Mesendoderm (in vitro differentiated cells): Measurements from ENCODE around the gene SPATA21.
"Not testable (repeated sequence)": the region's sequence is repeated elsewhere in the genome, so short reads cannot be mapped to it uniquely, and the experiment has no call there.

ENCODE experiments used
- DNase-seq: peaks from one replicate; pipeline ENCODE4 v3.0.0; 2013
- H2AK5ac ChIP-seq: 2 replicates; pipeline ENCODE4 v1.6.1; 2013; ENCODE audit warnings: low read length, inconsistent platforms
- H2BK120ac ChIP-seq: 2 replicates; pipeline ENCODE4 v1.6.1; 2013; ENCODE audit warnings: low read depth, mild to moderate bottlenecking, low read length, moderate library complexity, mixed read lengths
- H2BK15ac ChIP-seq: replicated peaks from 2 replicates; pipeline ENCODE4 v1.6.1; 2013; ENCODE audit warnings: low read depth, mild to moderate bottlenecking, moderate library complexity
- H2BK5ac ChIP-seq: 2 replicates; pipeline ENCODE4 v1.6.1; 2013; ENCODE audit warnings: low read length, inconsistent platforms
- H3K18ac ChIP-seq: 2 replicates; pipeline ENCODE4 v1.6.1; 2013; ENCODE audit warnings: mild to moderate bottlenecking, low read length, mixed read lengths
- H3K23ac ChIP-seq: one replicate; pipeline ENCODE4 v1.6.1; 2013; ENCODE audit warnings: low read length
- H3K27ac ChIP-seq: 2 replicates; pipeline ENCODE4 v1.5.1; 2013; ENCODE audit warnings: low read depth, mild to moderate bottlenecking, inconsistent platforms, low read length, moderate library complexity
- H3K27me3 ChIP-seq: 2 replicates; pipeline ENCODE4 v1.6.1; 2013; ENCODE audit warnings: low read length, control low read depth, mild to moderate bottlenecking, inconsistent platforms; ENCODE audit not compliant: insufficient read depth, poor library complexity
- H3K36me3 ChIP-seq: 2 replicates; pipeline ENCODE4 v1.6.1; 2013; ENCODE audit warnings: low read length, inconsistent platforms; ENCODE audit not compliant: control insufficient read depth, insufficient read depth
- H3K4ac ChIP-seq: one replicate; pipeline ENCODE4 v1.6.1; 2013; ENCODE audit warnings: low read depth, mild to moderate bottlenecking, low read length, moderate library complexity
- H3K4me1 ChIP-seq: 2 replicates; pipeline ENCODE4 v1.6.1; 2013; ENCODE audit warnings: low read depth, low read length, inconsistent platforms; ENCODE audit not compliant: control insufficient read depth
- H3K4me2 ChIP-seq: 2 replicates; pipeline ENCODE4 v1.6.1; 2013; ENCODE audit warnings: low read length
- H3K4me3 ChIP-seq: 2 replicates; pipeline ENCODE4 v1.5.1; 2013; ENCODE audit warnings: mild to moderate bottlenecking, low read length
- H3K56ac ChIP-seq: one replicate; pipeline ENCODE4 v1.6.1; 2013; ENCODE audit warnings: low read length
- H3K79me1 ChIP-seq: 2 replicates; pipeline ENCODE4 v1.6.1; 2013; ENCODE audit warnings: low read length, inconsistent platforms
- H3K79me2 ChIP-seq: 2 replicates; pipeline ENCODE4 v1.6.1; 2013; ENCODE audit warnings: mild to moderate bottlenecking, low read length; ENCODE audit not compliant: control insufficient read depth, insufficient read depth
- H3K9ac ChIP-seq: 2 replicates; pipeline ENCODE4 v1.6.1; 2013; ENCODE audit warnings: low read length, inconsistent platforms
- H4K5ac ChIP-seq: one replicate; pipeline ENCODE4 v1.6.1; 2013; ENCODE audit warnings: low read length
- H4K8ac ChIP-seq: one replicate; pipeline ENCODE4 v1.6.1; 2013; ENCODE audit warnings: low read depth, mild to moderate bottlenecking, control low read depth, low read length, moderate library complexity
- WGBS: extraction: QIAGEN DNeasy Blood & Tissue Kit; methylation state at CpG from one replicate; pipeline ENCODE4 v1.1.7; 2013; ENCODE audit warnings: low lambda C conversion rate, missing lambda C conversion rate; ENCODE audit not compliant: insufficient coverage; ENCODE audit errors: extremely low coverage; 5-methylcytosine and 5-hydroxymethylcytosine counted together

Gene SPATA21

DNA sequence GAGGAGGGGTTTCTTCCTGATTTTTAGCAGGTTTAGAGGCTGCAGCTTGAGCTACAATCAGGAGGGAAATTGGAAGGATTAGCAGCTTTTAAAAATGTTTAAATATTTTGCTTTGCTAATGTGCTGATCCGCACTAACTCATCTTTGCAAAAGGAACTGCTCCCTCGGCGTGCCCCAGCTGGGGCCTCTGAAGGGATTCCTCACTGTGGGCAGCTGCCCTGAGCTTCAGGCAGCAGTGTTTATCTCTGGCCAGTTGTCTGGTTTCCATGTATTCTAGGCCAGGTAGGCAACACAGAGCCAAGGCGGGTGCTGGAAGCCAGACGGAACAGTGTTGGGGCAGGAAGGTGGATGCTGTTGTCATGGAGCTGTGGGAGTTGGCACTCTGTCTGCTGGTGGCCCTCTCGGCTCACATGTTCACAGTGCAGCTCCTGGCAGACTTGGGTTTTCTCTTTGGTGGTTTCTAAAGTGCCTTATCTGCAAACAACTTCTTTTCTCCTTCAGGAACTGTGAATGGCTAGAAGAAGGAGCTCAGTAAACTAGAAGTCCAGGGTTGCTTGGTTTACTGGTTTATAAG, 22.2 kb upstream of the SPATA21 start:
- no peak for DNase-seq

DNA sequence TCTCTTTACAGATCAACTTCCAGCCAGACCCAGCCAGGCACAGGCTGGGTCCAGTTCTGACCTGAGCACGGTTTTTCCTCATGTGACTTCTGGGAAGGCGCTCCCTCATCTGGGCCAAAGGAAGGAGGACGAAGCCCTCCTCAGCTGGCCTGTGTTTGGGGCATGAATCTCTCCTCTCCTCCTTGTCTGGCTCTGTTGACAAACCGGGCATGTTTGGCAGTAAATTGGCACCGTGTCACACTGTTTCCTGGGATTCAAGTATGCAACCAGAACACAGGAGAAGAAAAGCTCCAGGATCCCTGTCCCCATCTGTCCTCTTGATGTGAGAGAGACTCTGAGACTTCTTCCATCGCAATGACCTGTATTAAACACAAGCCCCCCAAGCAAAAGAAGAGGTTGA, 21.6 kb upstream of the SPATA21 start:
- no CpG with 5 or more reads among the region's 6 CpGs for WGBS
- Histone ChIP-seq H3K36me3 (peaks cover 5% of the 10 kb centered on the region), H3K27ac (no peak overlapping the region)

More for the DNA sequence above, 22.2 kb upstream of the SPATA21 start:
- Histone ChIP-seq H3K27ac (no peak overlapping the region), H3K79me2 (no peaks in the 10 kb centered on the region), H2BK5ac (no peak overlapping the region), H3K36me3 (peaks cover 5% of the 10 kb centered on the region), H3K4ac (no peak overlapping the region), H3K56ac (no peak overlapping the region), H2BK15ac (no peak overlapping the region), H3K27me3 (no peaks in the 10 kb centered on the region), H3K18ac (no peak overlapping the region), H3K4me1 (no peaks in the 10 kb centered on the region), H3K9ac (no peak overlapping the region), H2BK120ac (no peak overlapping the region), H4K8ac (no peak overlapping the region), H2AK5ac (no peak overlapping the region), H3K79me1 (no peaks in the 10 kb centered on the region), H3K4me2 (no peak overlapping the region), H3K23ac (no peak overlapping the region), H3K4me3 (no peak overlapping the region), H4K5ac (no peak overlapping the region)
- no CpG with 5 or more reads among the region's 6 CpGs for WGBS

DNA sequence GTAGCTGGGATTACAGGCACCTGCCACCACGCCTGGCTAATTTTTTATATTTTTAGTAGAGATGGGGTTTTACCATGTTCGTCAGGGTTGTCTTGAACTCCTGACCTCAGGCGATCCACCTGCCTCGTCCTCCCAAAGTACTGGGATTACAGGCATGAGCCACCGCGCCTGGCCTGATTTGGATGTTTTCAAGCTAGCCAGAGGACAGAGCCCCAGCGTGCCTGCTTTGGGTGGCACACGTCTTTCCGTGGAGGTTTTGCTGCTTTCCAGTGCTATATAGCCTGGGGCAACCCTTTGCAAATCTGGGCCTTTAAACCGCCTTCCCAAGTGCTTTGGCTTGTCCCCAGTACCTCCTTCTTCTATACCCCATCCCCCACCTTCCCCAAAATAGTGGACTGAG, 18.9 kb upstream of the SPATA21 start:
- not testable (repeated sequence) for DNase-seq

More for the DNA sequence above, 21.6 kb upstream of the SPATA21 start:
- H3K4me2 ChIP-seq = no peak overlapping the region
- no peaks in the 10 kb centered on the region for H3K79me1 ChIP-seq
- H3K9ac ChIP-seq = no peak overlapping the region
- no peak overlapping the region for H4K8ac ChIP-seq
- H3K56ac ChIP-seq = no peak overlapping the region
- H2BK120ac ChIP-seq = no peak overlapping the region
- no peak for DNase-seq
- no peaks in the 10 kb centered on the region for H3K27me3 ChIP-seq
- no peak overlapping the region for H3K4me3 ChIP-seq
- no peak overlapping the region for H2AK5ac ChIP-seq
- no peak overlapping the region for H3K18ac ChIP-seq
- no peak overlapping the region for H2BK15ac ChIP-seq
- H4K5ac ChIP-seq = no peak overlapping the region
- H3K79me2 ChIP-seq = no peaks in the 10 kb centered on the region
- no peak overlapping the region for H3K23ac ChIP-seq
- no peak overlapping the region for H2BK5ac ChIP-seq
- no peaks in the 10 kb centered on the region for H3K4me1 ChIP-seq
- no peak overlapping the region for H3K4ac ChIP-seq

DNA sequence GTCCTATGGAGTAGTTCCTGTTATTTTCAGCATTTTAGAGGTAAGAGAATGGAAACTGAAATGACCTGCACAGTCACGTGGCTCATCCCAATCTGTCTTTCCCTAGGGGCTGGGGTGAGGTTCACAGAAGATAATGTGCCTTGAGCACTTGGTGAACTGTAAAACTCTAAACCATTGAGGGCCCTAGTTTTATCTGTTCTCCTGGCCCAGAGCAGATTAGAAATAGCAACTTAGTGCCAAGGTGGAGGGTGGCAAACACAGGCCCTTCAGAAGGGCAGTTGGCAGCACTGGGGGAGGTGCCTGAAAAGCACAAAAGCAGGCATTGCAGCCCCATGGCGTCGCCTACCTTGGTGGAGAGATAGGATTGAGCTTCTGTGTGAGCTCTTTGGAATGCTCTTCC, 17.7 kb upstream of the SPATA21 start:
- H3K56ac ChIP-seq, H3K27me3 ChIP-seq, H3K4me1 ChIP-seq, H3K4ac ChIP-seq, H2BK5ac ChIP-seq, H3K4me2 ChIP-seq, H3K4me3 ChIP-seq, H2AK5ac ChIP-seq, H4K8ac ChIP-seq, H4K5ac ChIP-seq, H3K9ac ChIP-seq, H3K18ac ChIP-seq, H3K23ac ChIP-seq, H2BK120ac ChIP-seq, H3K27ac ChIP-seq, H3K79me1 ChIP-seq, H2BK15ac ChIP-seq, DNase-seq, H3K79me2 ChIP-seq: not testable (repeated sequence)
- H3K36me3 ChIP-seq = peaks cover 17% of the 10 kb centered on the region
- no CpG with 5 or more reads among the region's 3 CpGs for WGBS

More for the DNA sequence above, 18.9 kb upstream of the SPATA21 start:
- not testable (repeated sequence) for H3K4me3 ChIP-seq, H3K4me1 ChIP-seq, H4K5ac ChIP-seq, H3K27me3 ChIP-seq, H3K79me1 ChIP-seq, H3K79me2 ChIP-seq, H2BK120ac ChIP-seq, H3K9ac ChIP-seq, H2AK5ac ChIP-seq, H2BK15ac ChIP-seq, H3K23ac ChIP-seq, H4K8ac ChIP-seq, H3K4ac ChIP-seq, H3K4me2 ChIP-seq, H3K27ac ChIP-seq, H3K18ac ChIP-seq, H3K56ac ChIP-seq, H2BK5ac ChIP-seq
- WGBS = no CpG with 5 or more reads among the region's 10 CpGs
- H3K36me3 ChIP-seq = peaks cover 17% of the 10 kb centered on the region

GRCh38 chr1:16451841-16452528, 14.8 kb upstream of the SPATA21 start:
- Histone ChIP-seq H3K27me3 (no peaks in the 10 kb centered on the region), H4K8ac (no peak overlapping the region), H3K4me3 (no peak overlapping the region), H3K27ac (no peak overlapping the region), H3K4me1 (no peaks in the 10 kb centered on the region), H3K23ac (no peak overlapping the region), H2BK15ac (no peak overlapping the region), H3K79me2 (no peaks in the 10 kb centered on the region), H3K18ac (no peak overlapping the region), H3K79me1 (no peaks in the 10 kb centered on the region), H4K5ac (no peak overlapping the region), H2AK5ac (no peak overlapping the region), H3K9ac (no peak overlapping the region), H3K4ac (no peak overlapping the region), H3K36me3 (peaks cover 28% of the 10 kb centered on the region), H2BK5ac (no peak overlapping the region), H3K4me2 (no peak overlapping the region), H3K56ac (no peak overlapping the region), H2BK120ac (no peak overlapping the region)
- no CpG with 5 or more reads among the region's 13 CpGs for WGBS
- no peak for DNase-seq
